GM18498 (cell line): Measurements from ENCODE around the gene TEX52.

Source experiments
- ATAC-seq: cut with Tn5 transposase; IDR thresholded peaks from one replicate; pipeline ENCODE4 v1.9.1; 2021; ENCODE audit warnings: mild to moderate bottlenecking, moderate library complexity; ENCODE audit not compliant: unreplicated experiment

The TEX52 gene

DNA sequence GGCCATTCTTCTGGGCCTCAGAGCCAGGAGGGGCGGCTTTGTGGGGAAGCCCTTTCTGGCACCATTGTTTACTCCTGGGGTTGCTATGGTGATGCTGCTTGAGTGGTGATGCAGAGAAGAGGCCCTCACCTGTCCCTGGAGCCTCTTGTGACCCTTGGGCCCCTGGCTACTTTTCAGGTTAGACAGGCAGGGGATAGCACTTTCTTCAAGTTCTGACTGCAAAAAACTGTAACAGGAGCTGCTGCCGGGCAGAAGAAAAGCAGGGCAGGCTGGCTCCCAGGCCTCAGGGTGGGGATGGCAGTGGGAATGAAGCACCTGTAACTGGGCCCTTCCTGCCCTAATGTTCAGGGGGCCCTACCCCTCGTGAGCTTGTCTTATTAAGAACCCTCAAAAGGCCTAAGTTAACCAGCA is at the start of gene TEX52:
Gene TEX52, minus strand, starts transcription at position 19 of the 411 bp plus-strand sequence. Its CDS starts 13 bp downstream, at position 6.
- no peak for ATAC-seq

DNA sequence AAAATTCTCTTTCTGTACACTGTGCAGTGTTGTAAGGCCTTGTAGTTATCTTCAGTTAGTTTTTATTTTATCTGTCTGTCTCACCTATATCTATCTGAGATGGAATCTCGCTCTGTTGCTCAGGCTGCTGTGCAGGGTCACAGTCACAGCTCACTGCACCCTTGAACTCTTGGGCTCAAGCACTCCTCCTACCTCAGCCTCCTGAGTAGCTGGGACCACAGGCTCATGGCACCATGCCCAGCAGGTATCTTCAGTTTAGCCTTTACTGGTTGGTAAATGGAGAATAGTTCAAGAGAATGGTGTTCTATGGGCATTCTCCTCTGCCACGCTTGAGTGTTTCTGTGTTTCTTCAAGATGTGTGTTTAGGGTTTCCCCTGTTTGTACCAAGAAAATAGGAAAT is 47.4 kb upstream of the TEX52 start:
- no peak for ATAC-seq

GRCh38 chr12:2902272-2902880 is 45.5 kb upstream of the TEX52 start:
- no peak for ATAC-seq

DNA sequence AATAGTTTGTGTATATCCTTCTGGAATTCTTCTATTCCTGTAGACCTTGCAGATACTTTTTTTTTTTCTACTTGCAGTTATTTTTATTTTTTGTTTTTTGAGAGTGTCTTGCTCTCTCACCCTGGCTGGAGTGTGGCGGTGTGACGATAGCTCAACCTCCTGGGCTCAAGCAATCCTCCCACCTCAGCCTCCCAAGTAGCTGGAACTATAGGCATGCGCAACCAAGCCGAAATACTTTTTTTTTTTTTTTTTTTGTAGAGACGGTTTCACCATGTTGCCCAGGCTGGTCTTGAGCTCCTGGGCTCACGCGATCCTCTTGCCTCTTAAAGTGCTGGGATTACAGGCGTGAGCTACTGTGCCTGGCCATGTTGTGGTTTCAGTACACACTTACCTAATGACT is 43.8 kb upstream of the TEX52 start:
- no peak for ATAC-seq

DNA sequence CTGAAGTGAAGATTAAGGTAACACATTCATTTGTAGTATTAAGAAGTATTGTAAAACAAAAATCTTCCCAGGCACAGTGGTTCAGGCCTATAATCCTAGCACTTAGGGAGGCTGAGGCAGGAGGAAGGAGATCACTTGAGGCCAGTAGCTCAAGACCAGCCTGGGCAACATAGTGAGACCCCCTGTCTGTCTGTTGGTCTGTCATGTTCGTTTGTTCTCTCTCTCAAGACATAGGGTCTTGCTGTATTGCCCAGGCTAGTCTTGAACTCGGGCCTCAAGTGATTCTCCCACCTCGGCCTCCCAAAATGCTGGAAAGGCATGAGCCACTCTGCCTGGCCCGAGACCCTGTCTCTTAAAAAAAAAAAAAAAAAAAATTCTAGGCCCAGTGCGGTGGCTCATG is 40.6 kb upstream of the TEX52 start:
- ATAC-seq = no peak

- ATAC-seq = no peak
Measured at GRCh38 chr12:2895511-2895910, 38.7 kb upstream of the TEX52 start.

GRCh38 chr12:2895051-2895451 is 38.2 kb upstream of the TEX52 start:
- no peak for ATAC-seq

- no peak for ATAC-seq
Measured at GRCh38 chr12:2893007-2893406, 36.2 kb upstream of the TEX52 start.

- ATAC-seq = no peak
Measured at GRCh38 chr12:2892246-2892645, 35.4 kb upstream of the TEX52 start.

DNA sequence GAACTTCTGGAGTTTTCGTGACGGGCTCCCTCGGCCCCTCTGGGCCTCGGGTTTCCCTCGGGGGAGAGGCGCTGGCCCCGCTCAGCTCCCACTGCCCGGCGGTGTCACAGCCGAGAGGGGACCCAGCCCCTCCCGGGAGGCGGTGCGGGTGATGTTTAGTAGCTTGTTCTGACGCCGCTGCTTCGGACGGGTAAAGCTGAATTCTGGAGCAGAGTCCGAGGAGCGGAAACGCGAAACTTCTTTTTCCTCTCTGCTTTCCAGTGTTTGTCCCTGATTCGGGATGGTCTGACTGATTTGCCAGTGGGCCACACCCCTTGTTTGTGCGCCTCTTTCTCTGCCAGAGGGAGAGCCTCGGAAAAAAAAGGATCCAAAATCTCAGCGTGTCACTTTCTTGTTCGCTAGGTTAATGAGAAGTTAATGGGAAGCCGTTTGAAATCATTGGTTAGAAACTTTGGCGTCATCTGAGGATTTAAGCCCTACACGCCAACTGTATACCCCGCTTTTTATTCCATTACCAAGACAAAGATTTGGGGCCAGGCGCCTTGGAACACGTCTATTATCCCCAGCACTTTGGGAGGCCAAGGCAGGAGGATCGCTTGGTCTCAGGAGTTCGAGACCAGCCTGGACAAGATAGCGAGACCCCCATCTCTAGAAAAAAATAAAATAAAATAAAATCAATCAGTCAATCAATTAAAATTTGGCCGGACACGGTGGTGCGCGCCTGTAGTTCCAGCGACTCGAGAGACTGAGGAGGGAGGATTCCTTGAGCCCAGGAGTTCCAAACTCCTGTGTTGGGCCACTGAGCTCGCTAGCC is 34.6 kb upstream of the TEX52 start:
- ATAC-seq = peak; percentile 15

DNA sequence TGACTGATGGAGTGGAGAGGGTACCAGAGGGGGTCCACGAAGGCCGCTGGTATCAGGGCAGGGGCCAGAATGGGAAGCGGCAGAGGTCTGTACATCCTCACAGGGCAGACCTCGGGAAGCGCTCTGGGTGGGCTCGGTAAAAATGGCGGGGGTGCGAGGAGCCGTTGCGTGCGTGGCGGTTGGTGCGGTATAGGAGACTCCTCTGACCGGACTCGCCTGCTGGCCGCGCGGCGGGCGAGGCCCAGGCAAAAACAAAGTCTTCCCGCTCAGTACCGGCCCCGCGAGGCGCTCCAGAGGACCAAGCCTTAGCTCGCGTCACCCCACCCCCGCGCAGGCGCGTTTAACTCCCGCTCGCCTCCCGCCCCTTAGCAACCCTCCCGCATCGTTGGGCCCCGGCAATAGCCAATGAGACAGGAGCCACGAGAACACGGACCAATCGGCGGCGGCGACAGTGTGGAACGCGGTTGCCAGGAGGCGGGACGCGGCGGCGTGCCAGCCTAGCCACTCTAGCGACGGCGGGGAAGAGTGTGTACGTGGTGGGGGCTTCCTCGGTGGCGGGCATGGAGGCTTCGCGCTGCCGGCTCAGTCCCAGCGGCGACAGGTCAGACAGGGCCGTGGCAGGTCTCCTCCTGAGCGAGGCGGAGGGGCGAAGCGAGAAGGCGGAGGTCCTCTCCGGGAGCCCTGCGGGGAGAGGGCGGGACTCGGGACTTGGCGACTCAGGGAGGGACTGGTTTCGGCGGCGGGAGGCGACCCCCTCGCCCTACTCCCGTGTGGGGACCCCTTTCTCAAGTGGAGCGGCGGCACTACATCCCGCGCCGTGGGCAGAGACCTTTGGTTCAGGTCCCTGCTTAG is 33.8 kb upstream of the TEX52 start, which contains the start of gene TULP3:
Gene TULP3, plus strand, starts transcription at position 504 of the 852 bp plus-strand sequence. Its CDS starts 57 bp downstream, at position 561.
- ATAC-seq = peak; percentile 99

DNA sequence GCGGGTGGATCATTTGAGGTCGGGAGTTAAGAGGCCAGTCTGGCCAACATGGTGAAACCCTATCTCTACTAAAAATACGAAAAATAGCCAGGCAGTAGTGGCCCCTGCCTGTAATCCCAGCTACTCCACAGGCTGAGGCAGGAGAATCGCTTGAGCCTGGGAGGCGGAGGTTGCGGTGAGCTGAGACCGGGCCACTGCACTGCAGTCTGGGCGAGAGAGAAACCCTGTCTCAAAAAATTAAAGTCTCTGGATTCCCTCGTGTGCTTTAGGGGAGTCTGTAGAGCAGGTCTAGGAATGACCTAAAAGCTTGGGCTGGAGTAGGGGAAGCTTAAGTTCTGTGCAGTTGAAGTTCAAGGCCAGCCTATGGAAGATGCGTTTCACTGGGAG is 33.2 kb upstream of the TEX52 start:
- ATAC-seq = no peak

- ATAC-seq = no peak
Measured at GRCh38 chr12:2886768-2887450, 30.1 kb upstream of the TEX52 start.

DNA sequence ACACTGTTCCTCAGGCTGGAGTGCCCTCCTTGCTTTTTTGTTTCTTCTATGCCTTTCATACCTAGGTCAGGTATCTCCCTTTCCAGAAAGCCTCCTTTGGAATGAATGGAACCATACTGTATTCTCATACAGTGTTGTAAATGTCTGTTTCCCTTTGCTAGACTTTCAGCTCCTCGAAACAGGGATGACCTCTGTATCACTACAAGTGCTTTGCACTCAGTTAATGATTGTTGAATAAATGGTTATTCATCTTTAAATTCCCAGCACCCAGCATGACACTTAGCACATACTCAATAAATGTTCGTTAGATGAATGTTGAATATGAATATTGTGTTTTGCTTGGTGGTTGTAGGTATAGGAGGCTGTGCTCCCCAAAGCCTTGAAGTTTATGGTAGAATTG is 28.0 kb upstream of the TEX52 start:
- ATAC-seq = no peak

GRCh38 chr12:2879853-2880252 is 23.0 kb upstream of the TEX52 start:
- ATAC-seq = no peak

DNA sequence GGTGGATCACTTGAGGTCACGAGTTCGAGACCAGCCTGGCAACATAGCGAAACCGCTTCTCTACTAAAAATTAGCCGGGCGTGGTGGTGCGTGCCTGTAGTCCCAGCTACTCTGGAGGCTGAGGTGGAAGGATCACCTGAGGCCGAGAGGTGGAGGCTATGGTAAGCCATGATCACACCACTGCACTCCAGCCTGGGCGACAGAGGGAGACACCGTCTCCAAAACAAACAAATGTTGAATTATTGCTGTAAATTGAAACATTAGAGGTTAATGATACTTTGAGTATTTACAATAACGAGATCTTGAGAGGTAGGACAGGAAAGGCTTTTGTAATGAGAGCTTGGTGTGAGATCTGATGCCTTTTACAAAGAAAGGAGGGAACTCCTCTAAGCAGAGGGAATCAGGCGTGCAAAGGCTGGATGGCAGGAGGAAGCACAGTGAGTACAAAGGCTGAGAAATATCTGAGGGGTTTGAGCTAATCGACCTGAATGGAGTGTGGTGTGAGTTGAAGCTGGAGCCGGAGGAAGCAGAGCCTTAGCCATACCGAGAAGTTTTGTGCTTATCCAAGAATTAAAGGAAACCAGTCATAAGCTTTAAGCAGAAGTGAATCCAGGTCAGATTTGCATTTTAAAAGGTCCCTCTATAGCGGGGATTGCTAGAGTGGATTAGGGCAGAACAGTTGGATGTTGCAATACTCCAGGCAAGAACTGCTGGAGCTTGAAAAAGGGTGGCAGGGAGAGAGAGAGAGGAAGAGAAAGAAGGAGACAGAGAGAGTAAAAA is 21.3 kb upstream of the TEX52 start:
- no peak for ATAC-seq

- ATAC-seq = peak; percentile 75
Measured at GRCh38 chr12:2877047-2877952, 20.5 kb upstream of the TEX52 start, which contains the start of the genes FOXM1 and RHNO1. FOXM1 (minus strand) TSS chr12:2877174; CDS start chr12:2874478, 2,696 bp downstream. RHNO1 (plus strand) TSS chr12:2877223; CDS start chr12:2885367, 8,144 bp downstream.

GRCh38 chr12:2876431-2877046 is 19.7 kb upstream of the TEX52 start:
- peak; percentile 35 for ATAC-seq
